Activated CD8-positive, alpha-beta memory T cell treated with anti-CD3 and anti-CD28 coated beads, Interleukin-2, amount 50 U/mL, for 24 hours (primary cell): Measurements from ENCODE around the gene MPHOSPH9.

Experiments
- DNase-seq: peaks from one replicate; pipeline ENCODE4 v3.0.0-alpha.2; 2020; ENCODE audit errors: extremely low read depth

MPHOSPH9 gene

GRCh38 chr12:123149088-123149487 lies 83.9 kb downstream of the MPHOSPH9 start:
- DNase-seq: no peak

GRCh38 chr12:123148655-123149054 lies 84.3 kb downstream of the MPHOSPH9 start:
- DNase-seq: no peak

DNA sequence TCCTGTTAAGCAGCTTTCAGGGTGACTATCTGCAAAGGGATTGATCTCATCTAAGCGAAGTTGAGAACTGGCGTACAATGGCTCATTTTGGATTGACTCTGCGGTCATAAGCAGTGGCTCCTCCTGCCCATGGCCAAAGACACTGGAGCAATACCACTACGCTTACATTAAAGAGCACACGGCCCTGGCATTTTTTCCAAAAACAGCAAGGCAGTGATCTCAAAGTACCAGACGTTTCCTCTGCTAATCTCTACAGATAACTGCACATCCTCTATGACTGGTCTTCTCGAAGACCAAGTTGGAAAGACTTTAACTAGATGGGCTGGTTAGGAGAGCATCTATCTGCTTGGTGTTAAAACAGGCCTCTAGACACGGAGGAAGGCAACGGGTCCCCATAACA lies 84.7 kb downstream of the MPHOSPH9 start:
- no peak for DNase-seq

DNA sequence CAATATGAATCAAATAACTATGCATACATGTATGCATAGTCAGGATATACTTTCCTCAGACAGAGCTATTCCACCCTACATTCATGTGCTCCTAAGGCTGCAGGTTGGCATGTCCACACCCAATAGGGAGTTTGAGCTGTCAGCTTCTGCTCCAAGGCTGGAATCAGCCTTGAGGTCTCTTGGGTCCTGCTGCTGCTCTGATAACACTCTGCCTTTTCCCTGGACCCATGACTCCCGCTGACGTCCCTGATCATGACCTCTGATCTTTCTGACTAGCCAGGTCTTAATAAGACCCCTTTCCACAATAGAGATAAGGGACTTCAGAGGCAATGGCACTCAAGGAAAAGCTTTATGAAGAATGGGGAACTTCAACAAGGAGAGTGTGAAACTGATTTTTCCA lies 87.7 kb downstream of the MPHOSPH9 start:
- no peak for DNase-seq

- DNase-seq: no peak
Observed at GRCh38 chr12:123143736-123144461, 89.0 kb downstream of the MPHOSPH9 start.

DNA sequence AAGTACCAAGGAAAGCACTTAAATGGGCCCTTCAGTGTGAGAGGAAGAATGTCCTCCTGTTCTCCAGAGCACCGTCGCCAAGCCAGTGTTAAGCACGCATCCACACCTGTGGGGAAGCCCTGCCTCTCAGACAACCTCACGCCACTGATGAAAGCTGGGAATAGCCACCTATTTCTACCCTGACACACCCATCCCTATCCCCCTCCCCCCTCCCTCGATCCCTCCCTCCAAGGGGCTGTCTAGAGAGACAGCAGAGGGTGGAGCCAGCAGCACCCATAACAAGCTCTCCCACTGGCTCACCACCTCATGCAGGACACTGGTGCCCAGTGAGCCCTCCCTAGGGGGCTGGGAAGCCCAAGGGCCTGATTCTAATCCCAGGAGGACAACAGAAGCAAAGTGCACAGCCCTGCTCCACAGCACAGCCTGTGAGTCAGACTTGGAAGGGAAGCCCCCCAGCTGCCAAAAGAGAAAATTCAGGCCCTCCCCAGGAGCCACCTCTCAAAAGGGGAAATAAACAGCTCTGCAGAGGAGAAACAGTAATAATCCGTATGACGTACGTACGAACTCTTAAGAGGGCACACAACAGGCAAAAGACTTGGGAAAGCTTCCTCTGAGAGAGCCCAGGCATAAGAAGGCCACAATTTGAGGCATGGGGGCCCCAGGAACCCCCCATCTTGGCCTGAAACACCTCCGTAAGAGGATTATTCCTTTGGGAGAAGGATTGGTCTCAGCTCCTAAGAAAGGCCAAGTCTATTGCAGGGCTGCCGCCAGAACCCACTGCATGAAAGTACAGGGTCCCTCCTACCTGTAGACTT lies 89.8 kb downstream of the MPHOSPH9 start:
- DNase-seq: no peak

DNA sequence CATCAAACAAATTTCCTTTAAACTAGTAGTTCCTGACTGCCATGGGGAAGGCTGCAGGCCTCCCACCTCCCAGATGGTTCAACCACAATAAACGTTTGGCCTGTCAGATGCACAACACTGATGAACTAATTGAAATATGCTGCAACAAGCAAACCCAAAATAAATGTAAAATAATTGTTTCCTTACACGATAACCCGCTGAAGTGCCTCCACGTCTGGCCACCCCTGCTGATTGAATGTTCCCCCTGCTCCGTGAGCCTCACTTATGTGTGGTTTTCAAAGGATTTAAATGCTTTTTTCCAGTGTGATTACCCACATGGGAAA lies 90.5 kb downstream of the MPHOSPH9 start:
- no peak for DNase-seq

- DNase-seq: no peak
Observed at GRCh38 chr12:123141615-123142517, 91.1 kb downstream of the MPHOSPH9 start.

DNA sequence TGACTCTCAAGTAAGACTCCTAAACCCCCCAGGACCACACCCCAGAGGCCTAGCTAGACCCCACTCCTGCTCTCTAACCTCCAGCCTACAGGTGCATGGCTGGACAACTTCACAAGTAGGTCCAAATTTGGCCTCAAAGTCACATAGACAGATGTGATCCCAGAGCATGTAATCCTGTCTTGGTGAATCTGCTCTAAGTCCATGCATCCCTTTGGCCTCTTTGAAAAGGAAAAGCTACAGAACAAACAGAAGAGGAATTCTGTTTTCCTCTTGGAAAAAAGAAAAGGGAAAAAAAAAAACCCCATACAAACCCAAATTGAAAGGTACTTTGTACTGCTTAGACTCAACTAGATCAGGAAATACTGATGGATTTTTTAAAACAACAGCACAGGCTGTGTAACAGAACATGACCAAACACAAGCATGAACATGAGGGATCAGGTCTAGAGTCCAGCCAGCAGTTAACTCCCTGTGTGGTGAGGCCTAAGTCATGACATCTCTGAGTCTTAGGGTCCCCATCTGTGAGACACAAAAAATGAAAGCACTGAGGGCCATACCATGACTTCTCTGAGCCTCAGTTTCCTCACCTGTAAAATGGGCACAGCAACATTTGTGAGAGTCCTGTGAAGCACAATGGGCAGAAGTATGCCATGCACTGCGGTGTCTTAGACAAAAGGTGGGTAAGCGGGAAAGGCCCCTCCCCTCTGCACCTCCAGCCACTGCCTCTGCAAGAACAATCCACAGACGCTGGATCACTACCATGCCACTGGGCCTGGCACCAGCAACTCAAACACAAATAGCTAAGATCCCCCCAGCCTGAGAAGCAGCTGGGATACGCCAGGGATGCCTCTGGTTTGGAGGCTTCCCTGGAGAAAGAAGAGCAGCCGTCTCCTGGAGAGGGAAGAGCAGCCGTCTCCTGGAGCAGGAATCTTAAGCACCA lies 92.0 kb downstream of the MPHOSPH9 start:
- no peak for DNase-seq

GRCh38 chr12:123139926-123140675 lies 92.8 kb downstream of the MPHOSPH9 start:
- DNase-seq: no peak

GRCh38 chr12:123135688-123136087 lies 97.3 kb downstream of the MPHOSPH9 start:
- DNase-seq: no peak

- no peak for DNase-seq
Observed at GRCh38 chr12:123134826-123135225, 98.1 kb downstream of the MPHOSPH9 start.

- DNase-seq: no peak
Observed at GRCh38 chr12:123134271-123134671, 98.7 kb downstream of the MPHOSPH9 start.

GRCh38 chr12:123133701-123134100 lies 99.2 kb downstream of the MPHOSPH9 start:
- no peak for DNase-seq

DNA sequence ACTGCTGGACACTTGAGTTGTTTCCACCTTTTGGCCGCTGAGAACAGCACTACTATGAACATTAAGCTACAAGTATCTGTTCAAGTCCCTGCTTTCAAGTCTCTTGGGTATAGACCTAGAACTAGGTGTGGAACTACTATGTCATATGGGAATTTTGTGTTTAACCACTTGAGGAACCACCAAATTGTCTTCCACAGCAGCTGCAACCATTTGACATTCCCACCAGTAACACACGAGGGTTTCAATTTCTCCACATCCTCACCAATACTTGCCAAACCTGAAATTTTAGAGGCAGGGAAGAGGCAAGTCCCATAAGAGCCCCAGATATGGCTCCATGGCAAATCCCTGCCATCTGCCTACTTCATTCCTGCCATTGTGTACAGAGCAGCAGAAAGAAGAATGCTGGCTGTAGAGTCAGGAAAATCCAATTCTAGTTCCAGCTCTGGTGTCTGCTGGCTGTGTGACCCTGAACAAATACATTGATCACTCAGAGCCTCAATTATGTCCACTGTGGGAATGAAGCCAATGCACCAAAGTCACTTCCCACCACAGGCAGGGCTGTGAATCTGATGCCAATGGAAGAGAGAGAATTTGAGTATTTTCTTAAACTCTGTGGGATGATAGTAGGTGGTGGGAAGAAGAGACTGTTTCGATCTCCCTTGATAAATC lies 99.9 kb downstream of the MPHOSPH9 start:
- no peak for DNase-seq

DNA sequence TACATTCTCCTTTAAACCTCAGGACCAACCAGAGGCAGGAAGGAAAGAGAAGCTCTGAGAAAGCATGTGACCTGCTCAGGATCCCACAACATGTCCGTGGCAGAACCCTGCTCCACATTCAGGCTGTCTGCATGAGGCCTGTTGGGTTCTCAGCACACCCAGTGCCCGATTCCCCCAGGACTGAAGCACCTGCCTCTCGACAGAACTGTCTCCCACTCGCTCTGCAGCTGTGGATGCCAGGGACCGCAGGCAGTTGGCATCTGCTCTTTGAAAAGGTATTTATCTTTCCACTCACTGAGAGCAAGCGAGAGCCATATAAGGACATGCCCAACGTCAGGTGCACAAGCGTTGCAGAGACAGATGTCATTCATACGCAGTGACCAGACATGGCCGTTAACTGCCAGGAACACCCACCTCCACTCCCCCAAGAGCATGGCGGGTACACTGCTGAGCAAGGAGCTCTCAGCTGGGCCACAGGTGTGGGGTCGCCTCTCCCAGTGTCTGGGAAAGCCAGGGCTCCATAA lies 101.0 kb downstream of the MPHOSPH9 start:
- no peak for DNase-seq

GRCh38 chr12:123131291-123131832 lies 101.6 kb downstream of the MPHOSPH9 start:
- no peak for DNase-seq

DNA sequence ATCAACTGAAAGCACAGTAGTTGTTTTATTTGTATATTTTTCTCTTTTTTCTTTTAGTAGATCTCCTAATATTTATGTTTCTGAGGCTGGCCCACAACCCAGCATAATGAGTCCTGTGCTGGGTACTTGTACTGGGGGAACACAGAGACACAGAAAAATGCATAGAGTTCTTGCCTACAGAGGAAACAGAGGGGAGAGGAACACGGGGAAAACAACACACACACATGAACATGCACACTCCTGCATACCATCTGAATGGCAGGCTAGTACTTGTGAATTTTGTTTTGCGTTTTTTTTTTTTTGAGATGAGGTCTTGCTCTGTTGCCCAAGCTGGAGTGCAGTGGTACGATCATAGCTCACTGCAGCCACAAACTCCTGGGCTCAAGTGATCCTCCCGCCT lies 103.3 kb downstream of the MPHOSPH9 start:
- no peak for DNase-seq

GRCh38 chr12:123127182-123127495 lies 105.8 kb downstream of the MPHOSPH9 start:
- DNase-seq: no peak
